GM12892 (cell line): Measurements from ENCODE around the gene VAV1.

Source experiments
- POLR2A ChIP-seq: IDR thresholded peaks from 2 replicates; pipeline ENCODE4 v1.6.1; 2011; ENCODE audit warnings: low read depth, low read length, control low read depth
- POLR2AphosphoS5 ChIP-seq: IDR thresholded peaks from 2 replicates; pipeline ENCODE4 v1.6.1; 2011; ENCODE audit warnings: low read depth, low read length, control low read depth

- TF ChIP-seq POLR2A (no peak), POLR2AphosphoS5 (no peak)
Observed at GRCh38 chr19:6833166-6833790, 60.8 kb downstream of the VAV1 start.
